ENCODE measurements around the gene ATP6V0C. TPM values are rescaled to one million over a fixed set of nuclear protein-coding genes. Genes with fewer than 3 reads are reported as not detected.
"Not testable (repeated sequence)": the region's sequence is repeated elsewhere in the genome, so short reads cannot be mapped to it uniquely, and the experiment has no call there.

Gene ATP6V0C
- total and polyA plus RNA-seq, 2 of the 8 experiments (the other 6 are each of a cell fraction or from before 2014, with no cell fraction given), result 125 to 176 TPM

DNA sequence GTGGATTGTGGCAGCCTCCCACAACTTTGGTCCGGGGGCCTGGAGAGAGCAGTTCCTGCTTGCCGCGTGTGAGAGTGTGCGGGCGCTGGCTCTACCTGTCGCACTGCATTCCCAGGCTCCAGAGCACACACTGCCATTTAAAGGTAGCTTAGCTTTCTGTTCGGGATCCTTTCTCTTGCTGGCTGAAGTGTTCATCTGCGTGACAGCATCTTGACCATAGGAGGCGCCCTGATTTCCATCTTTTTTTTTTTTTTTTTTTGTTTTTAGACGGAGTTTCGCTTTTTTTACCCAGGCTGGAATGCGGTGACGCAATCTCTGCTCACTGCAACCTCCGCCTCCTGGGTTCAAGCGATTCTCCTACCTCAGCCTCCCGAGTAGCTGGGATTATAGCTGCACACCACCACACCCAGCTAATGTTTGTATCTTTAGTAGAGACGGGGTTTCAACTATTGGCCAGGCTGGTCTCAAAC, 37.7 kb downstream of the ATP6V0C start:
- H3K36me3 ChIP-seq (ENCODE audit: control insufficient read depth in 2 of 4, insufficient read depth in 4 of 4, low read length in 3 of 4); H3K23me2 ChIP-seq (ENCODE audit: low read depth, low read length); H4K5ac ChIP-seq (ENCODE audit: insufficient read length, low read depth, low read length); H3K18ac ChIP-seq (ENCODE audit: extremely low read depth, low read length); H3K79me2 ChIP-seq (ENCODE audit: control insufficient read depth in 1 of 2, insufficient read depth in 2 of 2, low read length in 2 of 2); H3K27me3 ChIP-seq (replicated peaks in 1 of 4; ENCODE audit: control insufficient read depth in 3 of 4, extremely low read depth in 1 of 4, insufficient read depth in 3 of 4, low read length in 3 of 4); H4K20me1 ChIP-seq (replicated peaks in 1 of 2; ENCODE audit: control insufficient read depth in 1 of 2, insufficient read depth in 2 of 2, low read length in 2 of 2); H4K91ac ChIP-seq (replicated peaks; ENCODE audit: insufficient read length, low read length); H2BK120ac ChIP-seq (replicated peaks; ENCODE audit: low read depth, low read length); H3K56ac ChIP-seq (replicated peaks; ENCODE audit: insufficient read length, low read depth, low read length); H3K4me1 ChIP-seq (replicated peaks in 1 of 4; ENCODE audit: control insufficient read depth in 3 of 4, insufficient read depth in 4 of 4, low read length in 3 of 4); H3K4me2 ChIP-seq (ENCODE audit: insufficient read depth in 1 of 2, low read depth in 2 of 2, low read length in 2 of 2); H2BK15ac ChIP-seq (ENCODE audit: low read length); H2BK20ac ChIP-seq (ENCODE audit: low read length); H3K14ac ChIP-seq (ENCODE audit: insufficient read length); H2AFZ ChIP-seq (ENCODE audit: low read length); H3K4me3 ChIP-seq (ENCODE audit: extremely low read depth in 1 of 4, insufficient read depth in 2 of 4, low read depth in 3 of 4, low read length in 4 of 4); H3K27ac ChIP-seq (ENCODE audit: low read depth, low read length); H3K4ac ChIP-seq (replicated peaks; ENCODE audit: insufficient read length, low read depth, low read length); CTCF ChIA-PET (ENCODE audit: partially characterized antibody); H3K23ac ChIP-seq (ENCODE audit: insufficient read length); H2BK12ac ChIP-seq (ENCODE audit: low read depth, low read length); FAIRE-seq; H3K79me1 ChIP-seq (ENCODE audit: low read depth, low read length); H3K9ac ChIP-seq (replicated peaks in 1 of 4; ENCODE audit: extremely low read depth in 1 of 4, low read depth in 3 of 4, low read length in 3 of 4); H2BK5ac ChIP-seq (ENCODE audit: low read depth, low read length); H2AK5ac ChIP-seq (ENCODE audit: low read depth, low read length); H4K8ac ChIP-seq (ENCODE audit: extremely low read depth, insufficient read depth, low read length); H3K9me3 ChIP-seq (ENCODE audit: insufficient read depth in 2 of 2, low read depth in 1 of 2, low read length in 1 of 2): not testable (repeated sequence)
- 63% methylated on average over 8 of the region's 17 CpGs; no CpG with 5 or more reads in 1 of the 2 experiments for WGBS, 2 experiments (ENCODE audit: extremely low coverage in 1 of 2, insufficient coverage in 1 of 2, insufficient read length in 1 of 2, insufficient replicate concordance in 2 of 2, low coverage in 1 of 2, low lambda C conversion rate in 2 of 2, missing lambda C conversion rate in 1 of 2)
- 0 out of 2 replicates have a peak, but pooled peaks have one; percentile 54 for TF ChIP-seq JUND (IDR thresholded peaks at IDR 0.05; ENCODE audit: low read length)
- TF ChIP-seq ATF3 (IDR thresholded peaks at IDR 0.05; ENCODE audit: insufficient read depth, low read depth, low read length), result peak; percentile 82
- TF ChIP-seq TEAD4 (IDR thresholded peaks at IDR 0.05; ENCODE audit: low read depth, low read length), result peak; percentile 82
- TF ChIP-seq CTCF (IDR thresholded peaks at IDR 0.05; ENCODE audit: control extremely low read depth in 1 of 3, insufficient read depth in 1 of 3, low read depth in 1 of 3, low read length in 3 of 3), result peak in 1 of 3 experiments; percentile 21; a peak in 1 of 4 replicates
- TF ChIP-seq CEBPB (IDR thresholded peaks at IDR 0.05; ENCODE audit: low read depth, low read length), result peak; percentile 97
- DNase-seq (ENCODE audit: low read depth in 1 of 2, low spot score in 2 of 2), result peak in 1 of 2 experiments; percentile 46
- POLR2A ChIA-PET (ENCODE audit: partially characterized antibody), result interaction anchor here (1.1 kb wide), 1 partner anchor 19 kb away, joined by 8 read pairs; no protein-coding TSS in a partner anchor

Measured in H1 (cell line).